ENCODE measurements around the gene DCN. TPM values are rescaled to one million over a fixed set of nuclear protein-coding genes. Genes with fewer than 3 reads are reported as not detected.

DCN gene
- polyA plus RNA-seq, 12 donors: 482 to 3,098 (median 1,725) TPM

DNA sequence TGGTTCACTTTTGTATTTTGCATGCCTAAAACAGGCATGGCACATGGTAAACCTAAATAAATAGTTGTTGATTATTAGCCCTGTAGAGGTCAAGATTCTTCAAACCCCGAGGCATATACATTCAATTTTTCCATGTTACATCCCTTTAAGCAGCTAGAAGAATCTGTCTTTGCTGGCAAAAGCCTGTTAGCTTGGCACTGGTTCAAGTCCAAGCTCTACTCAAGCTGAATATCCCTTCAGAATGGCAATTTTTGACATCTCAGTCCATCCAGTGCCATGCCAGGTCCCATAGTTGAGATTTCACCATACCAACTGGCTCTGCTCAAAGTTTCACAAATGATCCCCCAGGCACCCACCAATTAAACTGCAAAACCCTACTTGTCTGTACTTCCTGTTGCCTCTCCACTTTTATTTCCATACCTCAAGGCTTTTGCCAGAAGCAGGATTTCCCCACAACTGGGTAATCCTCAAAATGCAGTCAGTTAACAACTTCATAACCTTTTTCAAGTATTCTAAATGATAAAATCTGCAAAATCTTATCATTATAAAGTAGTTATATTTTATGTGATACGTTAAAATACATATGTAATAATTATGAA, 9.0 kb upstream of the DCN start:
- DNase-seq: no peak

DNA sequence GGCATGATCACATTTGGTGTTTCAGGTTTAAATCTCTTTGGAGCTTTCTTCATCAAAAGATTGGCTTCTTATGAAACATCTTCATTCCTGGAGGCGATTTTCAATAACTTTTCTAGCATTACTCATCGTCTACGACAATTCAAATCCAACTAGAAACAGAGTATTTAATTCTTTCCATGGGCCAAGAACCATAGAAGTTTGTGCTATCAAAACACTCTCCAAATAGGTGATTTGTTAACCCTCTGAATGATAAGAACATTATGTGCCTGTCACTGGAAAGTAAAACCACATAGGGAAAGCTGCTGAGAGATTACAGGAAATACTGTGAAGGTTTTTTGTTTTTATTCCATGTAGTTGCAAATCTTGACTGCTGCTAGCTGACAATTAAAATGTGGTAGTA, 6.9 kb upstream of the DCN start:
- DNase-seq: no peak

DNA sequence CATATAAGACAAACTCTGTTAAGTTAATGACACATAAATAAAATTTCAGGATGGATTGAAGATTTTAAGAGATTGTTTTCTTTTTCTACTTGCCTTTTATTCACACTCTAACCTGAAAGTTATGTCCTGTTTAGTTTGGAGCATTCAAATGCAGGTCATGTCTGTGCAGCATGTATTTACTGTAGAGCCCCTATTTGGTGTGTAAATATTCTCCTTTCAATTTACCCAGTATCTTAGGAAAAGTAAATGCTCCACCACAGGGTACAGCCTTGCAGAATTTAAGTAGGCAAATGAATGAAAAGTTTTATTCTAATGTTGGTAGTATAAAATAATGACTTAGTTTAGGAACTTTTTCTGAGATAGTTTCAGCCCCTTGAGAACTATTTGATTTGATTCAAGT, 6.2 kb upstream of the DCN start:
- no peak for DNase-seq

GRCh38 chr12:91186156-91186555, 3.5 kb upstream of the DCN start:
- DNase-seq: no peak

- DNase-seq: no peak
These were observed 2.8 kb upstream of the DCN start for GRCh38 chr12:91185421-91185820.

DNA sequence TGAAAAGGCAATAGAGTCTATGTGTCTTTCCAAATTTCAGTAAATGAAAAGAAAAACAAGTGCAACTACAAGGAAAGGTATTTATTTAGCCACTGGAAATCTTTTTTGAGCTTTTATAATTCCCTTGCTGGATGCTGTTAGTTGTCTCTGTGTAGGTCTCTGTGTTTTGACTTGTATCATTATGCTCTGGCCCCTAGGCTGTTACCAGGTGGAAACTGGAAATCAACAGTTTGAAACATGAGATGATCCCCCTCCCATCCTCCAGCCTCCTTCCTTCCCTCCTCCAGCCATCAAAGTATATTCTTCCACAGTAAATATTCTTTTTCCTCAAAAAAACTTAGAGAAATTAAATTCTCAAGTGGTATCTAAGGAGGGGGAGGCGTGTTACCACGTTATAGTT, 934 bp upstream of the DCN start:
- DNase-seq: no peak

- peak; percentile 88 for DNase-seq
These were observed 1.8 kb downstream of the DCN start for GRCh38 chr12:91180582-91181395.

- no peak for DNase-seq
These were observed 2.6 kb downstream of the DCN start for GRCh38 chr12:91179966-91180561.

- DNase-seq: no peak
These were observed 3.3 kb downstream of the DCN start for GRCh38 chr12:91179315-91179714.

DNA sequence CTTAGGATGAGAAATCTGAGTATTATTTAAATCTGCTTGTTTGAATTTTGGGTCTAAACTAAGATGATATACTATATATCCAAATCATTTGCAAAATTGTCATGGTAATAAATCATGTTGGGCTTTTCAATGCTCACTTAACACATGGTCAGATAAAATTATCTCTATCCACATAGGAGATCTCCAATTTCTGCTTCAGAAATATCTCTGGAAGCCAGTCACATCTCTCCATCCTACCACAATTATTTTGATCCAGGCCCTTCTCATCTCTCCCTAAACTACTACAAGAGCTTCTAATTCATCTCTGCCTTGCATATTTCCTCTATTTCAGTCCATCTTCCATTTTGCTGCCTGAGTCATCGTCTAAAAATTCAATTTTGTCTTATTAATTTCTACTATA, 3.8 kb downstream of the DCN start:
- DNase-seq: no peak

- DNase-seq: peak; percentile 82
These were observed 4.5 kb downstream of the DCN start for GRCh38 chr12:91178139-91178561.

DNA sequence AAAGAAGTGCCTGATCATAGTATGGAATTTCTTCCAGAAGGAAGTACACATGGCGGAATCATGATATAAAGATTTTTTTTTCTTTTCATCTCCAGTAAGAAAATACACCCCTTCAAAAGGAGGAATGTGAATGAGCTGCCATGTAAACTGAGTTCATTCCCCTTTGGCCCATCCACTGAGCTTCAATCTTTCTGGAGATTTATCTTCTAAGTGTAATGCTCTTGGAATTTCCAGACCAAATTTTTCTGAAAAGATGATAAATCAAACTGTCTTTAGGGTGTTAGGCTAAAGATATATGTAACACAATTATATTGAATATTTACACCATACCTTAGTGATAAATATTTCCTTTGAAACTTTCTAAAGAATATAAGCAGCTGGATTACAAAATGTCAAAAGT, 5.2 kb downstream of the DCN start:
- DNase-seq: no peak

- no peak for DNase-seq
These were observed 5.7 kb downstream of the DCN start for GRCh38 chr12:91176915-91177314.

DNA sequence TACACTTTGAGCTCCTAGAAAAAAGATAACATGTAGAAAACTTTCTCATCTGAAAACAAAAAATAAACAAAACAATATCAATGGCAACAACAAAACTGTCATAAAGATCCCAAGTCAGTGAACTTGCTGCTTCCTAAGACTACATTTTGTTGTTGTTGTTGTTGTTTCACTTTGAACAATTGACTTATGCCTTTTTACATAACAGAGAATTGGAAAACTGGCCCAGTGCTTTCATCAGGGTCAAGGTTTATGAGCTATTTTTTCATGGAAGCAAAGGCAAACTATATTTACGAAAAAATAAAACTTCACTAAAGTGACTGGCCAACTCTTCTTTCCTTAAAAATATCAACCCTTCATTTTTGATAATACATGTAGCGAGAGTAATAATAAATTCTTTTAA, 6.3 kb downstream of the DCN start:
- no peak for DNase-seq

- no peak for DNase-seq
These were observed 9.5 kb downstream of the DCN start for GRCh38 chr12:91173124-91173523.

DNA sequence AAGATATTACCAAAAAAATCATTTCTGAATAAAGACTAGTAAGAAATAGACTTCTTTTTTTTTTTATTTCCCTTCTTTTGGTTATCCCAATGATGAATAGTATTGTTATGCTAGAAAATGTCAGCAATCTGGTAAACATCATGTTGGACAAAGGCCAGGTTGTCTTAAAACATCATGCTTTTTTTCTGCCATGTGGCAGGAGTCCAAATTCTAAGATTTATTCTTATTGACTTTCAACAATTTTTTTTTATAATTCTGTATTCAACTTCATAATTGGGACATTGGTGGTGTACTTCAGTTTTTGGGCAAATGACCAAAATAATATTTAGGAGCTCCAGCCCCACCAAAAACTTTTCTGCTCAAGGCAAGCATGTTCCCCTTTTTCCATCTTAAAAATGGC, 10.5 kb downstream of the DCN start:
- DNase-seq: peak; percentile 75

GRCh38 chr12:91171476-91171875, 11.1 kb downstream of the DCN start:
- no peak for DNase-seq

DNA sequence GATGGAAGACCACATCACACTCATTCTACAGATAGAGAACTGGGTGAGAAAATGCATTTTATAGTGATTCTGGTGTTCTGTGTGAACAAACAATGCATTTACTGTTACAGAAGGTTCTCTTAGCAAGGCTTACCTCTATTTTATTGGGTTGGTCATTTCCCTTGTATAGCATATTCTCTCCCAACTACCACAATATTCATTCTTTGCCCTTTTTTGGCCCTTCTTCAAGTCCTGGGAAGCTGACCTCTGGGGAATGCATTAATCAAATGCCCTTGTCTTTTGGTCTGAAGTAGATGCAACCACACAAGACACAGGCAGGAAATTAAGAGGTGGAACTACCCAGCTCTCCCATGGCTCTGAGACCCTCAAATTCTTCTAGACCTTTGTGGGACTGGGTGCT, 19.5 kb downstream of the DCN start:
- DNase-seq: no peak

- DNase-seq: no peak
These were observed 21.6 kb downstream of the DCN start for GRCh38 chr12:91161009-91161408.

GRCh38 chr12:91155990-91156389, 26.6 kb downstream of the DCN start:
- no peak for DNase-seq

GRCh38 chr12:91154131-91154530, 28.5 kb downstream of the DCN start:
- no peak for DNase-seq

DNA sequence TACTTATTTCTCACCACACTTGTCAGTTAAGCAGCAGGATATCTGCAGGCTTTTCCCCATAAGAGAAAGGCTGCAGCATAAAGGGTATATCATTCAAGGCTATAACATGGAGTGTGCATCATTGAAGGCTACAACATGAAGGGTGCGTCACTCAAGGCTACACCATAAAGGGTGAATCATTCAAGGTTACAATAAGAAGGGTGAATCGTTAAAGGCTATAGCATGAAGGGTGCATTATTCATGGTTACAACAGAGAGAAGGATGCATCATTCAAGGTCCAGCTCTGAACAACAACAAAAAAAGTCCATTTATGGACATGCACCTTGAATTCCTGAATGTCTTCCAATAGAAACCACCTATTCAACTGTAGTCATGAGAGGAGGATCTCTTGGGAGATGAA, 38.6 kb downstream of the DCN start:
- DNase-seq: no peak

GRCh38 chr12:91143206-91143605, 39.4 kb downstream of the DCN start:
- DNase-seq: no peak
